ENCODE measurements around the gene NUP50.

- TF ChIP-seq CTCF (IDR thresholded peaks at IDR 0.05), result no peak
- TF ChIP-seq POLR2A (IDR thresholded peaks at IDR 0.05), result no peak
These were observed 55.3 kb downstream of the NUP50 start for GRCh38 chr22:45218976-45219375.

Data from vagina (tissue), 2 donors.